Activated CD4-positive, alpha-beta T cell treated with anti-CD3 and anti-CD28 coated beads, Interleukin-2, amount 10 ng/mL, durations not matched to agents 7 days and 5 days (primary cell): ENCODE data around the gene TOX4. TPM values are rescaled to one million over a fixed set of nuclear protein-coding genes. Genes with fewer than 3 reads are reported as not detected.

Source experiments
- CTCF ChIA-PET: fragments of 350-600 bp; sonication (Branson Sonifier 250); formaldehyde crosslinking; loops from one replicate; lab custom pipeline; 2021; ENCODE audit warnings: antibody characterized with exemption; lab: Charles Lee
- POLR2A ChIA-PET: fragments of 350-600 bp; sonication (Branson Sonifier 250); formaldehyde crosslinking; loops from one replicate; lab custom pipeline; 2021; ENCODE audit warnings: antibody characterized with exemption; lab: Charles Lee
- DNase-seq: peaks from one replicate; pipeline ENCODE4 v3.0.0-alpha.2; 2020
- H3K27ac Mint-ChIP-seq: one replicate; pipeline ENCODE4 v1.8.0; 2021; ENCODE audit warnings: mild to moderate bottlenecking, moderate library complexity, mixed read lengths
- H3K27me3 Mint-ChIP-seq: one replicate; pipeline ENCODE4 v1.8.0; 2021; ENCODE audit warnings: mixed read lengths
- H3K36me3 Mint-ChIP-seq: one replicate; pipeline ENCODE4 v1.8.0; 2021; ENCODE audit warnings: low read depth, mixed read lengths
- H3K4me1 Mint-ChIP-seq: one replicate; pipeline ENCODE4 v1.8.0; 2021; ENCODE audit warnings: mixed read lengths
- H3K4me3 Mint-ChIP-seq: one replicate; pipeline ENCODE4 v1.8.0; 2021; ENCODE audit warnings: mild to moderate bottlenecking, moderate library complexity, mixed read lengths
- H3K9me3 Mint-ChIP-seq: one replicate; pipeline ENCODE4 v1.8.0; 2021; ENCODE audit warnings: mixed read lengths
- total RNA-seq, 2 experiments: library from RNA; stranded (reverse); gene quantifications; one replicate each; pipeline ENCODE4 v1.2.3, GENCODE V29; 2021

The TOX4 gene
- total RNA-seq, 2 experiments from 2014 or later, result 78.0 to 83.1 TPM

- no peaks in the 10 kb centered on the region for H3K9me3 Mint-ChIP-seq
- peak; percentile 62 for DNase-seq
- no peaks in the 10 kb centered on the region for H3K36me3 Mint-ChIP-seq
- CTCF ChIA-PET, result interaction anchor here (0.7 to 1.9 kb wide), 9 partner anchors 8 to 69 kb away, joined by 3 to 9 read pairs (median 3); partner anchors contain the start of genes METTL3, RAB2B and TOX4
- H3K27me3 Mint-ChIP-seq, result peaks cover 5% of the 10 kb centered on the region
- POLR2A ChIA-PET, result no interaction called here
- H3K4me3 Mint-ChIP-seq, result peak within 1 kb of the TSS; percentile 75
- H3K4me1 Mint-ChIP-seq, result peaks cover 15% of the 10 kb centered on the region
- peak within 1 kb of the TSS; percentile 79 for H3K27ac Mint-ChIP-seq
Measured at GRCh38 chr14:21525962-21526671, 49.1 kb downstream of the TOX4 start, which contains the start of gene SALL2. SALL2 (minus strand) TSS chr14:21526346; CDS start chr14:21526127, 219 bp downstream.

- H3K27me3 Mint-ChIP-seq, result peaks cover 5% of the 10 kb centered on the region
- H3K9me3 Mint-ChIP-seq, result no peaks in the 10 kb centered on the region
- H3K4me1 Mint-ChIP-seq, result peaks cover 15% of the 10 kb centered on the region
- POLR2A ChIA-PET, result no interaction called here
- H3K36me3 Mint-ChIP-seq, result no peaks in the 10 kb centered on the region
- peak overlapping the region; percentile 75 for H3K4me3 Mint-ChIP-seq
- CTCF ChIA-PET, result interaction anchor here (0.8 to 1.9 kb wide), 6 partner anchors 16 to 69 kb away, joined by 3 to 9 read pairs (median 5); partner anchors contain the start of genes METTL3, RAB2B and TOX4
- no peak for DNase-seq
- no peak overlapping the region for H3K27ac Mint-ChIP-seq
Measured at GRCh38 chr14:21526672-21527317, 49.8 kb downstream of the TOX4 start.

GRCh38 chr14:21527318-21527679 is 50.3 kb downstream of the TOX4 start:
- H3K27ac Mint-ChIP-seq, result no peak overlapping the region
- ChIA-PET CTCF (interaction anchor here (0.8 kb wide), 1 partner anchor 68 kb away, joined by 3 read pairs; no protein-coding TSS in a partner anchor), POLR2A (no interaction called here)
- no peaks in the 10 kb centered on the region for H3K36me3 Mint-ChIP-seq
- H3K27me3 Mint-ChIP-seq, result peaks cover 8% of the 10 kb centered on the region
- peaks cover 15% of the 10 kb centered on the region for H3K4me1 Mint-ChIP-seq
- H3K4me3 Mint-ChIP-seq, result peak overlapping the region; percentile 75
- H3K9me3 Mint-ChIP-seq, result no peaks in the 10 kb centered on the region
- no peak for DNase-seq

GRCh38 chr14:21528381-21529348 is 51.7 kb downstream of the TOX4 start:
- peaks cover 15% of the 10 kb centered on the region for H3K4me1 Mint-ChIP-seq
- H3K27ac Mint-ChIP-seq, result no peak overlapping the region
- no peaks in the 10 kb centered on the region for H3K36me3 Mint-ChIP-seq
- H3K27me3 Mint-ChIP-seq, result peaks cover 13% of the 10 kb centered on the region
- POLR2A ChIA-PET, result no interaction called here
- no peak overlapping the region for H3K4me3 Mint-ChIP-seq
- CTCF ChIA-PET, result interaction anchor here (1.0 kb wide), 1 partner anchor 18 kb away, joined by 3 read pairs; the partner anchor contains the start of gene METTL3
- H3K9me3 Mint-ChIP-seq, result no peaks in the 10 kb centered on the region
- DNase-seq, result no peak

GRCh38 chr14:21529515-21529914 is 52.5 kb downstream of the TOX4 start:
- Mint-ChIP-seq H3K9me3 (no peaks in the 10 kb centered on the region), H3K27ac (no peak overlapping the region), H3K4me3 (no peak overlapping the region), H3K27me3 (peaks cover 17% of the 10 kb centered on the region), H3K36me3 (no peaks in the 10 kb centered on the region), H3K4me1 (peaks cover 15% of the 10 kb centered on the region)
- ChIA-PET CTCF (interaction anchor here (1.0 kb wide), 2 partner anchors 19 to 52 kb away, joined by 3 read pairs; partner anchors contain the start of gene METTL3), POLR2A (no interaction called here)
- DNase-seq, result no peak

- Mint-ChIP-seq H3K4me3 (no peak overlapping the region), H3K27ac (no peak overlapping the region), H3K36me3 (no peaks in the 10 kb centered on the region), H3K27me3 (peaks cover 44% of the 10 kb centered on the region), H3K9me3 (no peaks in the 10 kb centered on the region), H3K4me1 (peaks cover 5% of the 10 kb centered on the region)
- POLR2A ChIA-PET, result no interaction called here
- CTCF ChIA-PET, result no interaction called here
- DNase-seq, result no peak
Measured at GRCh38 chr14:21533294-21533693, 56.3 kb downstream of the TOX4 start.

- ChIA-PET CTCF (no interaction called here), POLR2A (interaction anchor here (0.6 kb wide), 1 partner anchor 30 kb away, joined by 3 read pairs; no protein-coding TSS in a partner anchor)
- no peak overlapping the region for H3K4me3 Mint-ChIP-seq
- H3K27ac Mint-ChIP-seq, result no peak overlapping the region
- peaks cover 54% of the 10 kb centered on the region for H3K27me3 Mint-ChIP-seq
- peaks cover 5% of the 10 kb centered on the region for H3K4me1 Mint-ChIP-seq
- no peaks in the 10 kb centered on the region for H3K9me3 Mint-ChIP-seq
- no peaks in the 10 kb centered on the region for H3K36me3 Mint-ChIP-seq
- DNase-seq, result no peak
Measured at GRCh38 chr14:21534576-21534975, 57.6 kb downstream of the TOX4 start.

GRCh38 chr14:21535545-21536417 is 58.8 kb downstream of the TOX4 start:
- no peaks in the 10 kb centered on the region for H3K9me3 Mint-ChIP-seq
- CTCF ChIA-PET, result interaction anchor here (0.6 to 1.1 kb wide), 2 partner anchors 64 to 207 kb away, joined by 3 to 4 read pairs; no protein-coding TSS in a partner anchor
- H3K27me3 Mint-ChIP-seq, result peaks cover 57% of the 10 kb centered on the region
- no peak overlapping the region for H3K27ac Mint-ChIP-seq
- no peak for DNase-seq
- peaks cover 5% of the 10 kb centered on the region for H3K4me1 Mint-ChIP-seq
- H3K36me3 Mint-ChIP-seq, result no peaks in the 10 kb centered on the region
- no peak overlapping the region for H3K4me3 Mint-ChIP-seq
- POLR2A ChIA-PET, result no interaction called here

- CTCF ChIA-PET, result interaction anchor here (0.5 to 1.1 kb wide), 4 partner anchors 20 to 1475 kb away, joined by 3 to 4 read pairs (median 3); no protein-coding TSS in a partner anchor
- peaks cover 57% of the 10 kb centered on the region for H3K27me3 Mint-ChIP-seq
Measured at GRCh38 chr14:21536418-21537089, 59.6 kb downstream of the TOX4 start.

GRCh38 chr14:21537090-21537424 is 60.1 kb downstream of the TOX4 start:
- H3K27ac Mint-ChIP-seq, result no peak overlapping the region
- H3K4me1 Mint-ChIP-seq, result peaks cover 5% of the 10 kb centered on the region
- DNase-seq, result no peak
- CTCF ChIA-PET, result interaction anchor here (0.5 to 0.9 kb wide), 2 partner anchors 21 to 1474 kb away, joined by 3 read pairs; no protein-coding TSS in a partner anchor
- no peak overlapping the region for H3K4me3 Mint-ChIP-seq
- no peaks in the 10 kb centered on the region for H3K36me3 Mint-ChIP-seq
- POLR2A ChIA-PET, result no interaction called here
- H3K27me3 Mint-ChIP-seq, result peaks cover 56% of the 10 kb centered on the region
- no peaks in the 10 kb centered on the region for H3K9me3 Mint-ChIP-seq

More at GRCh38 chr14:21536418-21537089, 59.6 kb downstream of the TOX4 start:
- H3K4me3 Mint-ChIP-seq, result no peak overlapping the region
- H3K9me3 Mint-ChIP-seq, result no peaks in the 10 kb centered on the region
- peaks cover 5% of the 10 kb centered on the region for H3K4me1 Mint-ChIP-seq
- no peak for DNase-seq
- H3K27ac Mint-ChIP-seq, result no peak overlapping the region
- POLR2A ChIA-PET, result no interaction called here
- H3K36me3 Mint-ChIP-seq, result no peaks in the 10 kb centered on the region
